A549 (cell line): ENCODE results near the gene LRIT2. TPM values are rescaled to one million over a fixed set of nuclear protein-coding genes. Genes with fewer than 3 reads are reported as not detected.
"Not testable (repeated sequence)": the region's sequence is repeated elsewhere in the genome, so short reads cannot be mapped to it uniquely, and the experiment has no call there.

ENCODE experiments used
- ATAC-seq, 2 experiments: fragments of 200-7000 bp in 1 of 2; fragments of >200 bp in 1 of 2; cut with Nextera tagmentation in 1 of 2; cut with Tn5 transposase in 1 of 2; 3 replicates each; pipeline versions ENCODE4 v1.8.0 to v1.9.1; 2018 to 2020; ENCODE audit warnings: mild to moderate bottlenecking in 1 of 2, moderate library complexity in 1 of 2
- CTCF ChIA-PET: fragments of 300-600 bp; sonication (Branson Sonifier 250); formaldehyde crosslinking; extraction: SDS; loops from one replicate; lab custom pipeline; 2021; ENCODE audit warnings: antibody characterized with exemption, inconsistent platforms; lab: Yijun Ruan, JAX
- POLR2A ChIA-PET: fragments of 350-600 bp; formaldehyde crosslinking; extraction: SDS; loops from one replicate; lab custom pipeline; 2021; ENCODE audit warnings: antibody characterized with exemption, inconsistent platforms; lab: Yijun Ruan, JAX
- DNase-seq, 2 experiments: peaks; one replicate each; pipeline versions ENCODE4 v3.0.0 to v3.0.0-alpha.2; 2011 to 2016; ENCODE audit warnings: low read depth in 1 of 2, low spot score in 1 of 2
- FAIRE-seq: peaks from 2 replicates; lab custom pipeline; 2011; peaks lifted over from hg19 to GRCh38; lab: Jason Lieb, UNC
- H3K27ac ChIP-seq, 2 experiments: fragments of >200 bp; sonication (Bioruptor Twin); formaldehyde crosslinking; 3 replicates each; pipeline ENCODE4 v1.5.1; 2016 to 2017
- H3K4me1 ChIP-seq: fragments of >200 bp; sonication (Bioruptor Twin); formaldehyde crosslinking; 3 replicates; pipeline ENCODE4 v1.6.1; 2016
- H3K4me2 ChIP-seq: fragments of >200 bp; sonication (Bioruptor Twin); formaldehyde crosslinking; 3 replicates; pipeline ENCODE4 v1.6.1; 2016
- H3K4me3 ChIP-seq: fragments of >200 bp; sonication (Bioruptor Twin); formaldehyde crosslinking; 3 replicates; pipeline ENCODE4 v1.5.1; 2016
- H3K9me3 ChIP-seq: fragments of >200 bp; sonication (Bioruptor Twin); formaldehyde crosslinking; 3 replicates; pipeline ENCODE4 v1.6.1; 2016
- BHLHE40 ChIP-seq: IDR thresholded peaks from 2 replicates; pipeline ENCODE4 v1.6.1; 2012; ENCODE audit warnings: low read depth, low read length, inconsistent platforms
- CEBPB ChIP-seq, 2 experiments: fragments of >200 bp in 1 of 2; sonication (Bioruptor Twin) in 1 of 2; formaldehyde crosslinking in 1 of 2; IDR thresholded peaks; 2 replicates each; pipeline ENCODE4 v1.6.1; 2012 to 2016
- CTCF ChIP-seq: fragments of >200 bp; sonication (Bioruptor Twin); formaldehyde crosslinking; IDR thresholded peaks from 3 replicates; pipeline ENCODE4 v1.5.1; 2016
- FOSB ChIP-seq: fragments of 250-450 bp; sonication (Bioruptor Pico); IDR thresholded peaks from 2 replicates; pipeline ENCODE4 v1.5.0; 2020; ENCODE audit warnings: mild to moderate bottlenecking, moderate library complexity
- HEYL ChIP-seq: fragments of 250-450 bp; sonication (Bioruptor Pico); IDR thresholded peaks from 2 replicates; pipeline ENCODE4 v1.8.0; 2021; ENCODE audit warnings: mild to moderate bottlenecking, moderate library complexity
- MAX ChIP-seq: IDR thresholded peaks from 2 replicates; pipeline ENCODE4 v1.6.1; 2012
- RAD21 ChIP-seq, 2 experiments: fragments of >200 bp in 1 of 2; sonication (Bioruptor Twin) in 1 of 2; formaldehyde crosslinking in 1 of 2; IDR thresholded peaks in 1 of 2; conservative IDR thresholded peaks in 1 of 2; 2 replicates in 1 of 2; 3 replicates in 1 of 2; pipeline ENCODE4 v1.6.1; 2012 to 2018; ENCODE audit warnings: inconsistent platforms in 1 of 2
- RFX5 ChIP-seq: fragments of 450-650 bp; IDR thresholded peaks from 2 replicates; pipeline ENCODE4 v1.7.1; 2014; ENCODE audit warnings: antibody characterized with exemption, mild to moderate bottlenecking, moderate library complexity
- SREBF2 ChIP-seq: fragments of 450-650 bp; IDR thresholded peaks from 2 replicates; pipeline ENCODE4 v1.6.1; 2014; ENCODE audit warnings: mild to moderate bottlenecking, moderate library complexity
- TFCP2L1 ChIP-seq: fragments of 250-450 bp; sonication (Bioruptor Pico); IDR thresholded peaks from 2 replicates; pipeline ENCODE4 v1.5.0; 2021; ENCODE audit warnings: mild to moderate bottlenecking
- ZNF302 ChIP-seq: fragments of 250-450 bp; sonication (Bioruptor Pico); IDR thresholded peaks from 2 replicates; pipeline ENCODE4 v1.9.0; 2021; ENCODE audit warnings: inconsistent platforms, mild to moderate bottlenecking, moderate library complexity
- WGBS: methylation state at CpG from one replicate; pipeline ENCODE4 v1.1.6; 2017; ENCODE audit errors: missing lambda C conversion rate; 5-methylcytosine and 5-hydroxymethylcytosine counted together
- polyA plus RNA-seq, 4 experiments: library from polyadenylated mRNA; depleted of rRNA in 3 of 4; stranded (reverse); fragments of >200 nt; fragmentation: RNase III in 1 of 4; extraction: RNeasy Plus Mini Kit Qiagen cat#74134 plus additional on column Dnase treatment in 1 of 4; gene quantifications; 2 replicates in 3 of 4; 3 replicates in 1 of 4; pipeline ENCODE4 v1.2.3, GENCODE V29; 2011 to 2017
- TF ChIP-seq, protein P1 (sequence below): fragments of >200 bp; sonication (Bioruptor Twin); formaldehyde crosslinking; IDR thresholded peaks from 3 replicates; pipeline ENCODE4 v1.6.1; 2016

Gene LRIT2
- polyA plus RNA-seq, 2 of the 4 experiments (the other 2 are of a cell fraction), result not detected

GRCh38 chr10:84172467-84173356 lies 52.6 kb downstream of the LRIT2 start:
- Histone ChIP-seq H3K4me2 (no peak overlapping the region), H3K4me1 (no peaks in the 10 kb centered on the region), H3K27ac (no peak overlapping the region), H3K9me3 (no peaks in the 10 kb centered on the region), H3K4me3 (no peak overlapping the region)
- 66% methylated on average over 9 of the region's 9 CpGs for WGBS
- no peak for DNase-seq
- FAIRE-seq, result no peak
- CTCF ChIA-PET, result no interaction called here
- TF ChIP-seq HEYL (CRISPR knock-in tag) (no peak), SREBF2 (no peak), CTCF (no peak), RAD21 (conservative IDR thresholded peaks at IDR 0.05 in 1 of 2, IDR thresholded peaks at IDR 0.05 in 1 of 2) (no peak), TFCP2L1 (no peak), ZNF302 (CRISPR knock-in tag) (no peak), MAX (no peak), FOSB (CRISPR knock-in tag) (no peak), CEBPB (IDR thresholded peaks at IDR 0.05) (no peak), RFX5 (no peak), BHLHE40 (no peak)
- TF ChIP-seq, protein P1, sequence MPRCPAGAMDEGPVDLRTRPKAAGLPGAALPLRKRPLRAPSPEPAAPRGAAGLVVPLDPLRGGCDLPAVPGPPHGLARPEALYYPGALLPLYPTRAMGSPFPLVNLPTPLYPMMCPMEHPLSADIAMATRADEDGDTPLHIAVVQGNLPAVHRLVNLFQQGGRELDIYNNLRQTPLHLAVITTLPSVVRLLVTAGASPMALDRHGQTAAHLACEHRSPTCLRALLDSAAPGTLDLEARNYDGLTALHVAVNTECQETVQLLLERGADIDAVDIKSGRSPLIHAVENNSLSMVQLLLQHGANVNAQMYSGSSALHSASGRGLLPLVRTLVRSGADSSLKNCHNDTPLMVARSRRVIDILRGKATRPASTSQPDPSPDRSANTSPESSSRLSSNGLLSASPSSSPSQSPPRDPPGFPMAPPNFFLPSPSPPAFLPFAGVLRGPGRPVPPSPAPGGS, result no peak
- TF ChIP-seq, all 56 proteins: peak for 0
- no peak for ATAC-seq
- POLR2A ChIA-PET, result no interaction called here

DNA sequence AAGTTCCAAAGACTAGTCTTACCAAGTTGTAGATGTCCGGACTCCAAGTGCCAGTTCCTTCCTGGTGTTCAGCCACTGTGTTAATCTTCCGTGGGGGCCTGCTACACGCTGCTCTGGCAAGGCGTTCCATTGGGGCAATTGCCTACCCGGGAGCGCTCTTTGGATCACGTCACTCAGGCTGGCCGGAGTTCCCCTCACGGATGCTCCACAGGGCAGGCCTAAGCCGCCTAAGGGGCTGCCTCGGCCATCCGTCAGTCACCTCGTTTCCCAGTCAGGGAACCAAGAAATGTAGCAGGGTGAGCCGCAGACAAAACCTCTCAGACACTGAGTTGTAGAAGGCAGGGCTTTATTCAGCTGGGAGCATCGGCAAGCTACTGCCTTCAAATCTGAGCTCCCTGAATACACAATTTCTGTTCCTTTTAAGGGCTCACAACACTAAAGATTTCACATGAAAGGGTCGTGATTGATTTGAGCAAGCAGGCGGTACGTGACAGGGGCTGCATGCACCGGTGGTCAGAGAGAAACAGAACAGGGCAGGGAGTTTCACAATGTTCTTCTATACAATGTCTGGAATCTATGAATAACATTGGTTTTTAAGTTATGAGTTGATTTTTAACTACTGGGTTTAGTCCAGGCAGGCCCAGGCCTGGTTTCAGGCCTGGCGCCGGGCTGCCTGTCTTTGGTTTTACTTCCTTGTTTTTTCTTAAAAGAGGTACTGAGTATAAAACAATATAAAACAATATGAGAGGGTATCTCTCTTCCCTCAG lies 53.5 kb downstream of the LRIT2 start:
- FAIRE-seq, H3K4me2 ChIP-seq, H3K27ac ChIP-seq, ATAC-seq, CTCF ChIA-PET, POLR2A ChIA-PET, DNase-seq, H3K9me3 ChIP-seq, H3K4me3 ChIP-seq, H3K4me1 ChIP-seq: not testable (repeated sequence)
- 79% methylated on average over 14 of the region's 21 CpGs for WGBS

DNA sequence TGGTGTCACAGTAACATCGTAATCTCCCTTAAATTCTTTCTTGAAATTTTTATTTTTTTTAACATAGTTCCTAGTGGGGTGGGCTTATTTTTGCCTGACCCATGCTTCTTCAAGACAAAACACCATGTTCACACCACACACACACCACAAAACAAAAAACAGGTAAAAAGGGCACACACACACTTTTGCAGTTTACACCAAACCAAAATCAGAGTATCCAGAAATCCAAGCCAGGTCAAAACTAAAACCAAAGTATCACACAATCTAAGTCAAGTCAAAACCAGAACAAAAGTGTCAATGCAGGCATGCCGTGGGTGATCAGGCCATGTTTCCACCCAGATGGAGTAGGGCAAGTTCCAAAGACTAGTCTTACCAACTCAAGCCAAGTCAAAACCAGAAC lies 54.1 kb downstream of the LRIT2 start:
- ATAC-seq, FAIRE-seq, H3K4me3 ChIP-seq, H3K4me1 ChIP-seq, H3K4me2 ChIP-seq, CTCF ChIA-PET, DNase-seq, H3K9me3 ChIP-seq, H3K27ac ChIP-seq, POLR2A ChIA-PET: not testable (repeated sequence)
- WGBS, result 52% methylated on average over 2 of the region's 2 CpGs

Other genes starting within 250 kb of the LRIT2 start
- gene GHITM, start 86.0 kb downstream of the LRIT2 start, polyA plus RNA-seq (2011; rRNA removed), result 309 and 360 TPM in 2 replicates
- gene GHITM, start 86.0 kb downstream of the LRIT2 start, polyA plus RNA-seq (2017; fragmentation: RNase III; extraction: RNeasy Plus Mini Kit Qiagen cat#74134 plus additional on column Dnase treatment), result 212 to 225 TPM (median 220 TPM) in 3 replicates
- gene GPR15LG, start 51.7 kb downstream of the LRIT2 start, polyA plus RNA-seq (2011; rRNA removed), result not detected in 2 replicates
- not detected in 3 replicates for gene GPR15LG, start 51.7 kb downstream of the LRIT2 start, polyA plus RNA-seq (2017; fragmentation: RNase III; extraction: RNeasy Plus Mini Kit Qiagen cat#74134 plus additional on column Dnase treatment)
- gene CDHR1, start 31.0 kb downstream of the LRIT2 start, polyA plus RNA-seq (2011; rRNA removed), result 0.04 and 0.05 TPM in 2 replicates
- gene CDHR1, start 31.0 kb downstream of the LRIT2 start, polyA plus RNA-seq (2017; fragmentation: RNase III; extraction: RNeasy Plus Mini Kit Qiagen cat#74134 plus additional on column Dnase treatment), result 0.03 to 0.10 TPM (median 0.09 TPM) in 3 replicates
- not detected in 2 replicates for gene LRIT1, start 16.0 kb upstream of the LRIT2 start, polyA plus RNA-seq (2011; rRNA removed)
- not detected in 3 replicates for gene LRIT1, start 16.0 kb upstream of the LRIT2 start, polyA plus RNA-seq (2017; fragmentation: RNase III; extraction: RNeasy Plus Mini Kit Qiagen cat#74134 plus additional on column Dnase treatment)
- not detected in 2 replicates for gene RGR, start 19.5 kb upstream of the LRIT2 start, polyA plus RNA-seq (2011; rRNA removed)
- gene RGR, start 19.5 kb upstream of the LRIT2 start, polyA plus RNA-seq (2017; fragmentation: RNase III; extraction: RNeasy Plus Mini Kit Qiagen cat#74134 plus additional on column Dnase treatment), result not detected in 3 replicates
- 26.4 and 28.2 TPM in 2 replicates for gene CCSER2, start 103.0 kb upstream of the LRIT2 start, polyA plus RNA-seq (2011; rRNA removed)
- 8.2 to 9.2 TPM (median 8.3 TPM) in 3 replicates for gene CCSER2, start 103.0 kb upstream of the LRIT2 start, polyA plus RNA-seq (2017; fragmentation: RNase III; extraction: RNeasy Plus Mini Kit Qiagen cat#74134 plus additional on column Dnase treatment)